DMS79 (cell line): ENCODE measurements around the gene SCN8A.

Source experiments
- DNase-seq: peaks from one replicate; lab custom pipeline; 2025; lab: John Stamatoyannopoulos, UW

Gene SCN8A

DNA sequence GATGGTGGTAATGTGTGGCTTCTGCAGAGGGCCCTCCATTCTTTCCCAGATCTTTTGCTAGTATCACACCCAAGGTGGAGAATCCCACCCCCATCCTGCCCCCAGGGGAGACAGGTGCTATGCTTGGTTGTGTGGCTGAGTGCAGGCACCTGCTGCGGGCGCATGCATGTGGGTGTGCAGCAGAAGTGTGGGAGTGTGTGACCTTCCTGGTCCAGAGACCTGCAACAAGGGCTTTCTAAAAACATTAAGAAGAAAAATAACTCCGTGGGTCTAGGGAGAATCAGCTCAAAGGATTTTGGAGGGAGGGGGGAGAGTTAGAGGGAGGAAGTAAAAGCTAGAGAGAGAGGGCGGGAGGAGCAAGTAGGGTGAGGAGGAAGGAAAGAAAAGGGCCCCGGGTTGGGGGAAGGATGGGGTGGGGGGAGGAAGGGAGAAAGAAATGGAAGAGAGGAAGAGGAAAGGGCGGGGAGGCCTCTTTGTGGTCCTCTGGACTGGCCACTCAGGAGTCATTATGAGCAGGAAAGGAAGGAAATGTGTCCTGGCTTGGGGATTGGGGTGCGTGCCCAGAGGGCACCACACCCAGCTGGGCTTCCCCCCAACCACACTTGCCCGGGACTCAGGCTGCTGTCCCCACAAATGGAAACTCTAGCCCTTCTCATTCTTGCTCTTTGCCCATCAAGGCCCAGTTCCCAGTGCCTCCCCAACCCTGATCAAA is 260.5 kb downstream of the SCN8A start:
- DNase-seq: no peak

DNA sequence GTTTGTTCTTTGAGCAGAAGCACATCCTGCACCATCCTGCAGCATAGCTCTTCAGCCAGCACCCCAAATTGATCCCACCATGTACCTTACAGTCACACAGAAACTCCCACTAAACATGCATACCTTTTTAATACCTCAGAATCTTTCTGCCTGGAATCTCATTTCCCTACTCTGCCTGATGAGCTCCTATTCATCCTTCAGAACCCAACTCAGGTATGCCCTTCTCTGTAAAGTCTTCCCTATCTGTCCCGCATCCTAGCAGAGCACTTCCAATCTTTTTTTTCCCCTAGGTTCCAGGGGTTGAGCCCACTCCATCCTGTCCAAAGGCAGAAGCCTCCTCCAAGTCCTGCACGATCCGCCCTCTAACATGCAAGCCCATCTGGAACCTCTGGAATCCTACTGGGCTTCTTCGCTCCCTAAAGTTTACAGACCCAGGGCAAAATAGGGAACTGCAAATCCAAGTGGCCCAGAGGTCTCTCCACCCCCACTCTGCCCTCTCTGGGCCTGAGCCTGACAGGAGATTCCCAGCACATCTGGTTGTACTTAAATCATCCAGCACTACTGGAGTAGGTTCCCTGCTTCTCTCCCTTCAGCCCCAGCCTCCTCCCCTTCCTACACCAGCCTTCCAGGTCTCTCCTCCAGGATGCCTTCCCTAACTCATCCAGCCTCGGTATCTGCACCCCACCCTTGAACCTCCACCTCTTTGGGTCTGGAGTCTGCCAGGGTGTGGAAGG is 261.5 kb downstream of the SCN8A start:
- DNase-seq: no peak

DNA sequence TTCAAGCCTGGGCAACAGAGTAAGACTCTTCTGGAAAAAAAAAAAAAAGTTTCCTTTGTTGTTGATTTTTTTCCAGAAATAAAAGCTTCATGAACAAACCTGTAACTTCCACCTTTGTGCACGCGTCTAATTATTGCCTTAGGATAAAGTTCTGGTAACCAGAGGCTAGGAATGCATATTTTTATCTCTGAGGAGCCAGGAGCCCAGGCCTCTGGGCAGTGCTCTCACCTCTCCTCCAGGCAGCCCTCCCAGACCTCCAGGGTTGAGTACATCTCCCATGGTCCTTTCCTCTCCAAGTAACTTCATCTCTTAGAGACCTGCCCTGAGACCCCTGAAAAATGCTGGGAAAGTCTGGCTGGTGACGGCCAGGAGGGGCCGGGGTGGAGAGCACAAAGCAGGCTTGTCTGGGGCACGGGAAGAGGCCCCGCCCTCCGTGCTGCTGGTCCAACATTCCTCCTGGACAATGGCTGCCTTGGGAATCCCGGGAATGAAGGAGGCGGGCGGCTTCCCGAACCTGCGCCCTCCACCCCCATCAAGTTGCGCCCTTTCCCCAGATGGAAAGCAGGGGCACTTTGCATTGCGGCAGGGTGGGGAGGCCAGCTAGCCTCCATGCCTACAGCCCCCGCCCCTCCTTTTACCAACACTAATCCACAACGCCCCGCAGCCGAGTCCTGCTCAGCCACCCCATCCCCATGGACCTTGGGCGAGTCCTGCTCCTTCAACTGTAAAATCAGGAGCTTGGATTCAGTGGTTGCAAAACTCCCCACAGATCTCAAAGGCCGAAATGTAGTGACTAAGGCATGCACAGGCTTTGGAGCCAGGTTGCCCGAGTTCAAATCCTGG is 264.8 kb downstream of the SCN8A start:
- no peak for DNase-seq

DNA sequence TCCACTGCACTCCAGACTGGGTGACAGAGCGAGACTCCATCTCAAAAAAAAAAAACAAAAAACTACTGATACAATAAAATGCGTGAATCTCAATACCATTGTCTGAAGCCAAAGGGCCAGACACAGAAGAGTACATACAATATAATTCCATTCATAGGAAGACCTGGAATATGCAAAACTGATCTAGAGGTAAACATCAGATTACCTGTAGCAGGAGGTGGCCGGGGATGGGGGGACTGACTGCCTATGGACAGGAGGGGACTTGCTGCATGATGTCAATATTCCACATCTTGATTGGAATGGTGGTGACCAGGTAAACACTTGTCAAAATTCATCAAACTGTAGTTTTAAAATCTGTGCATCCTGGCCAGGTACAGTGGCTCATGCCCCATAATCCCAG is 270.0 kb downstream of the SCN8A start:
- no peak for DNase-seq
